Pericardium fibroblast (primary cell): Measurements from ENCODE around the gene ZNF727. TPM values are rescaled to one million over a fixed set of nuclear protein-coding genes. Genes with fewer than 3 reads are reported as not detected.

Source experiments
- total RNA-seq: library from RNA; depleted of rRNA; stranded (reverse); fragments of >200 nt; gene quantifications from 2 replicates; pipeline ENCODE4 v1.2.3, GENCODE V29; 2015

The ZNF727 gene
- total RNA-seq, result not detected in 2 replicates

DNA sequence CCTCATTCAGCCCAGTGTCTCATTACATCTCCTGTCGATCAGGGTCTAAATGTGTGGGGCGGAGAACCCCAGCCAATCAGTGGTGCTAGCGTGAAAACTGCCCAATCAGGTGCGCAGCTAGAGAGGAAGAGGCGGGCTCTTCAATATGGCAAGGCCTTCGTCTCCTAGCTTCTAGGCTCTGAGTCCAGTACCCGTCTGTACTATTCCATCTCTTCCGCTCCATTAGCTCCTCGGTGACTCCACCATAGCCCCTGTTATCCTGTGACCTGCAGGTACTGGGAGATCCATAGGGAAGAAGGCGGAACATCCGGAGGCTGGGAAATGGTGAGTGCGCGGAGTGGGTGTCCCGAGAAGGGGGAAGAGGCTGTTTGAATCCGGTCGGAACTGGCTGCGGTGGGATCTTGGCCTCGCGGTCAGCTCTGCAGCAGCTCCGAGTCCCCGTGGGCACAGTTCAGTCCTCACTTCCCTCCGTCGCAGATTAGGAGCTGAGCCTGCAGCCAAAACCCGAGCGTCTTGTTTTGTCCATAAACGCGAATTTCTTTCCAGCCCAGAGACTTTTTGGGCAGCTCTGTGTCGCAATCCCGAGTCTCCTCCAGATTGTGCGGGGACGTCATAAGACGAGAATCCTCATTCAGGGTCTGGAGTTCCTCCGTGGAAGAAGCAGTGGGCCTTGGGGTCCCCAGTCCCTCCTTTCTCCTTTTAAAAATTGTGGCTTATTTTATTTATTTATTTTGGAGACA lies at the start of gene ZNF727:
TSS of gene ZNF727 (plus strand) at position 134 of the 740 bp plus-strand sequence. CDS start at position 322, 188 bp downstream.

DNA sequence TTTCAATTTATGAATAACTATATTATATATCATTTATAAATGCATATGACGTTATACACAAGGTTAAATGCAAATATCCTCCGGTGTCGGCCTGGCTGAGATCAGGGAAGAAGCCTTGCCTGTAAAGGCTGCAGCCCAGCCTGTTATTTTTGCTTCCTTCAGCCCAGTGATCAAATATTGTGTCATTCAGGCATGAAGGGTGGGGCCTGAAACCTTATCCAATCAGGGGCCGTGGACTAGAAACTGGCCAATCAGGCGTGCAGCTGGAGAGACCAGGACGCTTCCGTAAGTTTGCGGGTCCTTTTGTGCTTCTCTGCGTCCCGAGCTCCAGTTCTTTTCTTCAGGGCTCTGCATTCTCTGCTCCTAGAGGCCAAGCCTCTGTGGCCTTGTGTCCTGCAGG lies 46.7 kb upstream of the ZNF727 start, which contains the start of gene ZNF722:
TSS of gene ZNF722 (plus strand) at position 301 of the 400 bp plus-strand sequence. CDS start 113 bp downstream, outside the sequence.

Other genes starting within 250 kb of the ZNF727 start
- gene ZNF722, start 46.6 kb upstream of the ZNF727 start, total RNA-seq, result not detected in 2 replicates
- gene ZNF735, start 161.8 kb downstream of the ZNF727 start, total RNA-seq, result not detected in 2 replicates
- gene ZNF679, start 183.0 kb downstream of the ZNF727 start, total RNA-seq, result not detected in 2 replicates